AG10803 (cell line): Measurements from ENCODE around the gene LARP1B.
A peak's percentile ranks its signal among the peaks of the same experiment; 100 is the strongest.

Source experiments
- DNase-seq: peaks from one replicate; pipeline ENCODE4 v3.0.0; 2010; ENCODE audit warnings: low read depth
- H3K4me3 ChIP-seq: 2 replicates; pipeline ENCODE4 v1.5.1; 2011; ENCODE audit warnings: mild to moderate bottlenecking, low read length, control low read depth
- TF ChIP-seq, protein P1 (sequence below): conservative IDR thresholded peaks from 2 replicates; pipeline ENCODE4 v1.5.1; 2011; ENCODE audit warnings: mild to moderate bottlenecking, low read length, control low read depth, inconsistent platforms

Gene LARP1B

DNA sequence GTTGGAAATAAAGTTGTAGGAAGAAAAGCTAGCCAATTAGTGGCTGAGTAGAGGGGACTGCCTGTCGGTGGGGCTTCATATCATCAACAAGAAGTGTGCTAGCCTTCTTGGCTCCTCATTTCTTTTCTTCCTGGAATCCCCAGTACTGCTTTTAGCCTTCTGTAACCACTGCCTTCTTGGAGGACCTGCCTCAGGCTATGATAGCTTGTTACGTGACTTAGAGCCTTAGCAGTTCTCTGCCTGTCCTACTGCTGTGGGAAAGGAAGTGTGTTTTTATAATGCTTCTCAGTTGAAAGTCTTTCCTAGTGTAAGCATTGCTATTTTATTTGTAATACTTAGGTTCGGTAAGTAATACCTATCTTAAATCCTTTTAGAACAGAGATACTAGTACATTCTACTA is 61.9 kb downstream of the LARP1B start:
- no peak for DNase-seq
- TF ChIP-seq, protein P1, sequence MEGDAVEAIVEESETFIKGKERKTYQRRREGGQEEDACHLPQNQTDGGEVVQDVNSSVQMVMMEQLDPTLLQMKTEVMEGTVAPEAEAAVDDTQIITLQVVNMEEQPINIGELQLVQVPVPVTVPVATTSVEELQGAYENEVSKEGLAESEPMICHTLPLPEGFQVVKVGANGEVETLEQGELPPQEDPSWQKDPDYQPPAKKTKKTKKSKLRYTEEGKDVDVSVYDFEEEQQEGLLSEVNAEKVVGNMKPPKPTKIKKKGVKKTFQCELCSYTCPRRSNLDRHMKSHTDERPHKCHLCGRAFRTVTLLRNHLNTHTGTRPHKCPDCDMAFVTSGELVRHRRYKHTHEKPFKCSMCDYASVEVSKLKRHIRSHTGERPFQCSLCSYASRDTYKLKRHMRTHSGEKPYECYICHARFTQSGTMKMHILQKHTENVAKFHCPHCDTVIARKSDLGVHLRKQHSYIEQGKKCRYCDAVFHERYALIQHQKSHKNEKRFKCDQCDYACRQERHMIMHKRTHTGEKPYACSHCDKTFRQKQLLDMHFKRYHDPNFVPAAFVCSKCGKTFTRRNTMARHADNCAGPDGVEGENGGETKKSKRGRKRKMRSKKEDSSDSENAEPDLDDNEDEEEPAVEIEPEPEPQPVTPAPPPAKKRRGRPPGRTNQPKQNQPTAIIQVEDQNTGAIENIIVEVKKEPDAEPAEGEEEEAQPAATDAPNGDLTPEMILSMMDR, result no peak

DNA sequence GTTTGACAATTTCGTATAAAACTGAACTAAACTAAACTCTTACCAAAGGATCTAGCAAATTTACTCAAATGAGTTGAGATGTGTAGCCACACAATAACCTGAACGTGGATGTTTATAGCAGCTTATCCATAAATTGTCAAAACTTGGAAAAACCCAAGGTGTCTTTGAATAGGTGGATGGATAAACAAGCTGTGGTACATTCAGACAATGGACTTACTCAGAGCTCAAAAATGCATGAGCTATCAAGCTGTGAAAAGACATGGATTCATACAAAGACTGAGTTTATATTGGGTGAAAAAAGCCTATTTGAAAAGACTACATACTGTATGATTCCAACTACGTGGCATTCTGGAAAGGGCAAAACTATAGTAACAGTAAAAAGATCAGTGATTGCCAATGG is 69.5 kb downstream of the LARP1B start:
- TF ChIP-seq, protein P1, result no peak
- no peak for DNase-seq

More for the DNA sequence above, 61.9 kb downstream of the LARP1B start:
- no peak overlapping the region for H3K4me3 ChIP-seq

DNA sequence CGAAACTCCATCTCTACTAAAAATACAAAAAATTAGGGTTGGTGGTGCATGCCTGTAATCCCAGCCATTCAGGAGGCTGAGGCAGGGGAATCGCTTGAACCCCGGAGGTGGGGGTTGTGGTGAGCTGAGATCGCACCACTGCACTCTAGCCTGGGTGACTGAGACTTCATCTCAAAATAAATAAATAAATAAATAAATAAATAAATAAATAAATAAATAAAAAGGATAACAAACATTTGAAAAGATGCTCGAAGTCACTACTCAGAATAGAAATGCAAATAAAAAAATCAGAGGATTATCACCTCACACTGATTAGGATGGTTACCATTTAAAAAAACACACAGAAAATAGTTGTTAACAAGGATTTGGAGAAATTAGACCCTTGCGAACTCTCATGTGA is 73.8 kb downstream of the LARP1B start:
- H3K4me3 ChIP-seq, result no peak overlapping the region
- TF ChIP-seq, protein P1, result no peak

More for the DNA sequence above, 69.5 kb downstream of the LARP1B start:
- H3K4me3 ChIP-seq, result no peak overlapping the region

DNA sequence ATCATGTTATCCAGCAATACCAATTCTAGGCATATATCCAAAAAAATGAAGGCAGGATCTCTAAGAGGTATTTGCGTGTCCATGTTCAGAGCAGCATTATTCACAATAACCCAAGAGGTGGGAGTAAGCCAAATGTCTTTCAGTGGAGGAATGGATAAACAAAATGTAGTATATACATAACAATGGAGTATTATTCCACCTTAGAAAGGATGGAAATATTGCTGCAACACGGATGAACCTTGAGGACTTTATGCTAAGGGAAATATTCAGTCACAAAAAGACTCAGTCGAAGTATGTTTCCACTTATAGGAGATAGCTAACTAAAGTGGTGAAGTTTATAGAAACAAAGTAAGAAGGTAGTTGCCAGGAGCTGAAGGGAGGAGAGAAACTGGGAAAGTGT is 74.3 kb downstream of the LARP1B start:
- TF ChIP-seq, protein P1, result no peak
- H3K4me3 ChIP-seq, result no peak overlapping the region
- no peak for DNase-seq

More for the DNA sequence above, 73.8 kb downstream of the LARP1B start:
- DNase-seq, result no peak

DNA sequence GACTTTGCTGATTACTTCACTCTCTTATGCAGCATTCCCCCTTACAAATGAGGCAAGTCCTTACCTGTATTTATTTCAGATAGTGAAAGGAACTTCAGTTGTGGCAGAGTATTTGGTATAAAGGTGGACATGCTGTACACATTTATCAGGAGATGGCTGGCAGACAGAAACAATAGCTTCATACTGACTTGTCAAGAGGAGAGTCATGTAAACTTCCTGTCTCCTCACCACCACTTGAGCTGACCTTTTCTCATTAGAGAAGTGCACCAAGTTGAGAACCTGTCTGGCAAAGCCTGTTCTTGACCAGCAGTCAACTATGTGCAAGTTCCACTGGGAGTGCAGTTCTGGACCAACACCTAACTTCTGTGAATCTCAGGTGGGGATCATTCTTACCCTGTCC is 80.8 kb downstream of the LARP1B start:
- no peak overlapping the region for H3K4me3 ChIP-seq
- DNase-seq, result peak; percentile 1
- TF ChIP-seq, protein P1, result no peak

DNA sequence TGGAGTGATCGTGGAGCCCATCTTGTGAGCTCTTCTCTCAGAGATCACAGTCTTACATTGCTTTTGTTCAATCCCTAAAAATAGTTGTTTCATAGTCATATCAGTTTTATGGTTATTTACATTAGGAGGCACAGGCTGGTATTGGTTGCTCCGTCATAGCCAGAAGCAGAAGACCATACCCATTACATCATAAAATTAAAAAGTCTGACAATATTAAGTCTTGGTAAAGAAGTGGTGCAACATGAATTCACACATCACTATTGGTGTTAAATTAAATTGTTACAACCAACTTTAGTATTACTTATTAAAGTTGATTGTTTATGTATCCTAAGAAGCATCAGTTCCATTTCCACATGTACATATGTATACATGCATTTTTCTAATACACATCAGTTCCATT is 84.6 kb downstream of the LARP1B start:
- H3K4me3 ChIP-seq, result no peak overlapping the region
- TF ChIP-seq, protein P1, result no peak
- no peak for DNase-seq

DNA sequence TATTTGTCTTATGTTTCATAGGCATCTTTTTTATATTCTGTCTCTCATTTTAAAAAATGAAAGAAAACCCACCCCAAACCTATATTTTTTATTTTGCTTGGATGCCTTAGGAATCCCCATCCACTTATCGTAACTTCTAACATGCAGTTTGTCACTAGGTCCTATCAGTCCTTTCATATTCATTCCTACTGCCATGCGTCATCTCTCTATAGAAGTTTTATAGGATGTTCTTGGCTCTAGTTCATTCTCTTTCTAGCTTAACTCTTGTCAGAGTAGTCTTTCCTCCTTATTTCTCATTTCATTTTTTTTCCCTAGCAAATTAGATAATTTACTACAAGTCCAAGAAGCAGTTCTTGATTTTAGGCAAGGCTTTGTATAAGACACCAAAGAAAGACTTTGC is 92.7 kb downstream of the LARP1B start:
- TF ChIP-seq, protein P1, result no peak
- DNase-seq, result no peak
- no peak overlapping the region for H3K4me3 ChIP-seq
